Ovary (tissue), 9 donors: ENCODE results near the gene TPD52L2. TPM values are rescaled to one million over a fixed set of nuclear protein-coding genes. Genes with fewer than 3 reads are reported as not detected.

ENCODE experiments used
- DNase-seq, 5 donors: peaks; one replicate each; pipeline ENCODE4 v3.0.0-alpha.2; 2019 to 2020
- H3K27ac ChIP-seq, 2 donors: fragments of 200-600 bp; one replicate each; pipeline versions ENCODE4 v1.5.1 to v1.8.0; 2019 to 2022
- H3K27me3 ChIP-seq: fragments of 200-600 bp; one replicate; pipeline ENCODE4 v1.8.0; 2022
- H3K36me3 ChIP-seq: fragments of 200-600 bp; sonication (generic); one replicate; pipeline ENCODE4 v1.5.1; 2019
- H3K4me1 ChIP-seq: one replicate; pipeline ENCODE4 v1.8.1; 2013; ENCODE audit warnings: mild to moderate bottlenecking, moderate library complexity; ENCODE audit not compliant: insufficient read depth
- H3K4me3 ChIP-seq: fragments of 200-600 bp; sonication (generic); one replicate; pipeline ENCODE4 v1.5.1; 2017
- H3K9me3 ChIP-seq, 2 donors: fragments of 200-600 bp in 1 of 2; sonication (generic) in 1 of 2; one replicate each; pipeline versions ENCODE4 v1.5.1 to v1.8.1; 2013 to 2019; ENCODE audit warnings: mild to moderate bottlenecking in 1 of 2, moderate library complexity in 1 of 2
- EP300 ChIP-seq: sonication (generic); formaldehyde crosslinking; IDR thresholded peaks from one replicate; pipeline ENCODE4 v1.6.1; 2017; ENCODE audit warnings: antibody characterized with exemption
- POLR2A ChIP-seq: fragments of 450-650 bp; IDR thresholded peaks from one replicate; pipeline ENCODE4 v1.6.1; 2017; ENCODE audit warnings: antibody characterized with exemption, mild to moderate bottlenecking, moderate library complexity
- WGBS, 3 donors: extraction: QIAGEN DNeasy Blood & Tissue Kit in 1 of 3; methylation state at CpG; one replicate each; pipeline versions ENCODE4 v1.1.5 to v1.1.7; 2013 to 2017; 5-methylcytosine and 5-hydroxymethylcytosine counted together
- intact Hi-C, 4 donors: fragments of 100-400 bp; cut with DNase I; formaldehyde crosslinking; loops; one replicate each; pipeline versions ENCODE4 v1.11.0 to v1.15.1; 2022 to 2023
- polyA plus RNA-seq, 2 donors: library from polyadenylated mRNA; stranded (reverse); fragments of 200-250 nt in 1 of 2; fragments of 350-450 nt in 1 of 2; fragmentation: Illumina TruSeq in 1 of 2; extraction: RNeasy Lipid Tissue Mini Kit (QIAGEN cat#74804) in 1 of 2; gene quantifications; one replicate each; pipeline ENCODE4 v1.2.3, GENCODE V29; 2013 to 2014
- total RNA-seq, 7 donors: library from RNA; depleted of rRNA in 2 of 7; stranded (reverse); fragments of >200 nt in 2 of 7; fragmentation: NEBNext Ultra II Directional in 3 of 7; extraction: Animal tissue kit (Norgen Biotek cat#: 25700) in 3 of 7; gene quantifications; one replicate each; pipeline versions ENCODE4 v1.1.0 to v1.2.4, GENCODE V29; 2016 to 2023
- TF ChIP-seq, protein P1 (sequence below), 3 donors: fragments of 450-650 bp in 2 of 3; fragments of 200-600 bp in 1 of 3; IDR thresholded peaks; one replicate each; pipeline versions ENCODE4 v1.5.1 to v1.8.0; 2016 to 2022; ENCODE audit warnings: antibody characterized with exemption in 3 of 3, mild to moderate bottlenecking in 1 of 3
- donor health status: DM: no; HTN: no; CAD: no; lungs with moderate emphysema.
- donor health status: DM: no; HTN: no; CAD: no.
- donor health status: Bipolar disorder and iron deficiency.
- donor health status: DM: yes; HTN: yes; CAD: no.
- donor health status: DM: no; HTN: no; CAD: no.
- donor health status: DM: yes; HTN: yes; CAD: no.

Gene TPD52L2
- total and polyA plus RNA-seq, 9 donors, result 51.5 to 78.9 (median 70.4) TPM

- H3K27ac ChIP-seq, result no peak overlapping the region
- no peaks in the 10 kb centered on the region for H3K9me3 ChIP-seq
- DNase-seq, result no peak
- H3K36me3 ChIP-seq, result no peaks in the 10 kb centered on the region
- intact Hi-C loops, result no loop called here
- TF ChIP-seq EP300 (no peak), POLR2A (no peak)
- TF ChIP-seq, protein P1, sequence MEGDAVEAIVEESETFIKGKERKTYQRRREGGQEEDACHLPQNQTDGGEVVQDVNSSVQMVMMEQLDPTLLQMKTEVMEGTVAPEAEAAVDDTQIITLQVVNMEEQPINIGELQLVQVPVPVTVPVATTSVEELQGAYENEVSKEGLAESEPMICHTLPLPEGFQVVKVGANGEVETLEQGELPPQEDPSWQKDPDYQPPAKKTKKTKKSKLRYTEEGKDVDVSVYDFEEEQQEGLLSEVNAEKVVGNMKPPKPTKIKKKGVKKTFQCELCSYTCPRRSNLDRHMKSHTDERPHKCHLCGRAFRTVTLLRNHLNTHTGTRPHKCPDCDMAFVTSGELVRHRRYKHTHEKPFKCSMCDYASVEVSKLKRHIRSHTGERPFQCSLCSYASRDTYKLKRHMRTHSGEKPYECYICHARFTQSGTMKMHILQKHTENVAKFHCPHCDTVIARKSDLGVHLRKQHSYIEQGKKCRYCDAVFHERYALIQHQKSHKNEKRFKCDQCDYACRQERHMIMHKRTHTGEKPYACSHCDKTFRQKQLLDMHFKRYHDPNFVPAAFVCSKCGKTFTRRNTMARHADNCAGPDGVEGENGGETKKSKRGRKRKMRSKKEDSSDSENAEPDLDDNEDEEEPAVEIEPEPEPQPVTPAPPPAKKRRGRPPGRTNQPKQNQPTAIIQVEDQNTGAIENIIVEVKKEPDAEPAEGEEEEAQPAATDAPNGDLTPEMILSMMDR (IDR thresholded peaks at IDR 0.05), result no peak
- H3K4me1 ChIP-seq, result peaks cover 12% of the 10 kb centered on the region
- WGBS, 3 donors, result 79 to 86% (median 79%) methylated on average over 9 of the region's 9 CpGs
- no peaks in the 10 kb centered on the region for H3K27me3 ChIP-seq
- H3K4me3 ChIP-seq, result no peak overlapping the region
These were observed 22.8 kb upstream of the TPD52L2 start for GRCh38 chr20:63842258-63842657.

- intact Hi-C loops, result no loop called here
- H3K27ac ChIP-seq, result no peak overlapping the region
- no peaks in the 10 kb centered on the region for H3K36me3 ChIP-seq
These were observed 21.8 kb upstream of the TPD52L2 start for GRCh38 chr20:63843222-63843621.

DNA sequence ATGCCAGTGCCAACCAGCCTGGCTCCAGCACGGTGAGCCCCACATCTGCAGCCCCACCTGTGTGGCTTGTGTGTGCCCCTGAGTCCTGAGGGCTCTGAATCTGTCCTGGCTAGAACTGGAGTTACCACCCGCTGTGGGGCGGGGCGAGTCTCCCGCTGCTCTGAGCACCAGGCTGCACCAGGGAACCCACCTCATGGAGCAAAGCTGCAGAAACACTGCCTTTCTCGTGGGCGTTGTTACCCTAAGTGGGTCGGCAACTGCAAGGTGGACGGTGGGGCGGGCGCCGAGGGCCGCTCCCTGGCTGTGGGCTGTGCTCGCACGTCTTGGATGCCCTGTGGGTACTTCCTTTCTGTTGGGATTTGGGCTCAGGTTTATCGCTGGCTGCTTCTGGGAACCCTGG is 21.3 kb upstream of the TPD52L2 start:
- TF ChIP-seq, protein P1 (IDR thresholded peaks at IDR 0.05), result no peak
- TF ChIP-seq EP300, result no peak
- TF ChIP-seq POLR2A, result no peak
- no peak for DNase-seq
- H3K27me3 ChIP-seq, result no peaks in the 10 kb centered on the region
- H3K4me3 ChIP-seq, result no peak overlapping the region
- H3K27ac ChIP-seq, result no peak overlapping the region
- no peaks in the 10 kb centered on the region for H3K36me3 ChIP-seq
- H3K4me1 ChIP-seq, result peaks cover 24% of the 10 kb centered on the region
- no peaks in the 10 kb centered on the region for H3K9me3 ChIP-seq
- 78 to 79% (median 79%) methylated on average over 16 of the region's 16 CpGs for WGBS, 3 donors
- intact Hi-C loops, result no loop called here

More at GRCh38 chr20:63843222-63843621, 21.8 kb upstream of the TPD52L2 start:
- TF ChIP-seq EP300 (no peak), POLR2A (no peak)
- TF ChIP-seq, protein P1 (IDR thresholded peaks at IDR 0.05), result no peak
- H3K4me1 ChIP-seq, result peaks cover 20% of the 10 kb centered on the region
- no peaks in the 10 kb centered on the region for H3K9me3 ChIP-seq
- no peak overlapping the region for H3K4me3 ChIP-seq
- H3K27me3 ChIP-seq, result no peaks in the 10 kb centered on the region
- 88 to 94% (median 92%) methylated on average over 12 of the region's 12 CpGs for WGBS, 3 donors
- no peak for DNase-seq

DNA sequence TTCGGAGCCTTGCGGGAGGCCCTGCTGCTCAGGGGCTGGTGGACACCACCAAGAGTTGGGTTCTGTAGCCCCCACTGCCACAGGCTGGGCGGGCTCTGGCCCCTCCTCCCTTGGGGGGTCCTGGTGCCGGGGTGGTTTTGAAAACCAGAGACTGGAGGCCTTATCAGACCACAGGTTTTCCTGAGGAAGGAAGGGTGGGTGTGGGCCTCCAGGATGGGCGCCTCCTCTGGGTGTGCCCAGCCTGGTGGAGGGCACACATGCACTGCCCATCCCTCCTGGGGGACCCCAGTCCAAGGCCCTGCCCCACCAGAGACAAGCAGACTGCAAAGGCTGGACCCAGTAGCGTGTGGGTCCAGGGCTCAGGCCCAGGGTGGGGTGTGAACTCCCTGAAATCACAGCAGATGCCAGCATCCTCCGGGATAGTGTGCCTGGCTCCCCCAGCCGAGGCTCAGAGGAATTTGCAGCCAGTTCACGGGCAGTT is 20.5 kb upstream of the TPD52L2 start:
- DNase-seq, result no peak
- Histone ChIP-seq H3K36me3 (no peaks in the 10 kb centered on the region), H3K27me3 (no peaks in the 10 kb centered on the region), H3K4me3 (no peak overlapping the region), H3K9me3 (no peaks in the 10 kb centered on the region), H3K4me1 (peaks cover 24% of the 10 kb centered on the region), H3K27ac (no peak overlapping the region)
- intact Hi-C loops, result no loop called here
- TF ChIP-seq POLR2A, result no peak
- no peak for TF ChIP-seq EP300
- TF ChIP-seq, protein P1 (IDR thresholded peaks at IDR 0.05), result no peak
- 81 to 85% (median 84%) methylated on average over 7 to 9 of the region's 9 CpGs for WGBS, 3 donors
